ENCODE measurements around the gene JADE1. TPM values are rescaled to one million over a fixed set of nuclear protein-coding genes. Genes with fewer than 3 reads are reported as not detected.

JADE1 gene
- total and polyA plus RNA-seq, 9 of the 15 experiments (the other 6 are each of a cell fraction or from before 2014, with no cell fraction given): 8.3 to 37.9 (median 24.4) TPM

GRCh38 chr4:128810871-128811570 lies 1.5 kb downstream of the JADE1 start (continued):
- TF ChIP-seq ETS1 (conservative IDR thresholded peaks at IDR 0.05; ENCODE audit: control insufficient read depth, low read depth, low read length): 0 out of 2 replicates have a peak, but pooled peaks have one; percentile 34
- TF ChIP-seq MXI1 (IDR thresholded peaks at IDR 0.05; ENCODE audit: low read depth, low read length): peak; percentile 55; the same call in 1 of the 2 replicates
- no peak for TF ChIP-seq RBM17 (IDR thresholded peaks at IDR 0.05; ENCODE audit: borderline replicate concordance, low read depth, low read length)
- TF ChIP-seq ZNF212 (CRISPR knock-in tag; IDR thresholded peaks at IDR 0.05): no peak
- TF ChIP-seq CCNT2 (IDR thresholded peaks at IDR 0.05; ENCODE audit: borderline replicate concordance, extremely low read depth, insufficient read length, low read depth, low read length): peak; percentile 83

GRCh38 chr4:128811571-128812441 lies 2.3 kb downstream of the JADE1 start:
- Histone ChIP-seq H3K9ac (ENCODE audit: insufficient read depth in 1 of 2, low read depth in 2 of 2, low read length in 2 of 2) (peak overlapping the region; percentile 98 to 99), H3K27me3 (ENCODE audit: control insufficient read depth in 2 of 2, insufficient read depth in 2 of 2, low read length in 2 of 2) (no peaks in the 10 kb centered on the region), H3K4me1 (replicated peaks in 1 of 2; ENCODE audit: control insufficient read depth in 2 of 2, insufficient read depth in 2 of 2, low read length in 2 of 2) (peaks cover 15 to 21% of the 10 kb centered on the region in 2 experiments; a peak in 4 of 5 replicates), H3K79me2 (ENCODE audit: control insufficient read depth, insufficient read depth, low read length) (peaks cover 63% of the 10 kb centered on the region), H3K4me2 (ENCODE audit: insufficient read depth, low read length) (peak overlapping the region; percentile 98; the same call in 1 of the 2 replicates), H2AFZ (ENCODE audit: low read depth, low read length) (peak overlapping the region; percentile 71), H4K20me1 (replicated peaks; ENCODE audit: control insufficient read depth, insufficient read depth, low read length) (no peaks in the 10 kb centered on the region; the same call in 1 of the 2 replicates), H3K9me3 (replicated peaks; ENCODE audit: control insufficient read depth, insufficient read depth, low read depth, low read length) (no peaks in the 10 kb centered on the region), H3K4me3 (peak overlapping the region; percentile 93), H3K9me1 (ENCODE audit: control insufficient read depth, insufficient read depth, low read length) (no peaks in the 10 kb centered on the region), H3K36me3 (ENCODE audit: control insufficient read depth, insufficient read depth, low read length) (peaks cover 12% of the 10 kb centered on the region; the same call in 2 of the 3 replicates), H3K27ac (ENCODE audit: extremely low read depth, low read depth, low read length) (peak overlapping the region; percentile 99)
- DNase-seq (ENCODE audit: extremely low read depth in 1 of 4, low spot score in 3 of 4) (peak; percentile 69 to 94 (median 81)), FAIRE-seq (no peak), ATAC-seq (peak; percentile 71)
- POLR2A ChIA-PET: interaction anchor here (0.6 to 3.9 kb wide), 25 partner anchors 9 to 1630 kb away, joined by 3 to 21 read pairs (median 4); no protein-coding TSS in a partner anchor
- in situ Hi-C loops (cut with MboI) (no loop called here), intact Hi-C loops (cut with micrococcal nuclease) (loop anchor here (5.0 kb wide), 3 partner anchors 50 to 525 kb away; partner anchors contain the start of genes C4orf33 and PGRMC2)
- BruUV-seq (replicated peaks): no TSS peak
- CTCF ChIA-PET (ENCODE audit: low intra/inter-chr PET ratio): no interaction called here
- WGBS (ENCODE audit: insufficient coverage, low coverage, missing lambda C conversion rate): 2% methylated on average over 35 of the region's 123 CpGs
- peak; percentile 9 for TF ChIP-seq NFYB (IDR thresholded peaks at IDR 0.05; ENCODE audit: extremely low read depth, insufficient read length)
- TF ChIP-seq PTRF (tag; IDR thresholded peaks at IDR 0.05): no peak
- no peak for TF ChIP-seq IFI16 (CRISPR knock-in tag; IDR thresholded peaks at IDR 0.05)
- TF ChIP-seq ZNF695 (CRISPR knock-in tag; IDR thresholded peaks at IDR 0.05): no peak
- no peak for TF ChIP-seq SMC3 (conservative IDR thresholded peaks at IDR 0.05; ENCODE audit: insufficient read depth, low read depth, low read length)
- TF ChIP-seq GATAD2B (IDR thresholded peaks at IDR 0.05; ENCODE audit: borderline replicate concordance): peak; percentile 87; the same call in 1 of the 2 replicates
- TF ChIP-seq ELK1 (CRISPR knock-in tag; IDR thresholded peaks at IDR 0.05): no peak
- peak; percentile 20 for TF ChIP-seq RNF2 (IDR thresholded peaks at IDR 0.05)
- no peak for TF ChIP-seq ZNF75A (CRISPR knock-in tag; IDR thresholded peaks at IDR 0.05)
- TF ChIP-seq MIER1 (IDR thresholded peaks at IDR 0.05; ENCODE audit: low read depth): no peak
- no peak for TF ChIP-seq RBM15 (IDR thresholded peaks at IDR 0.05; ENCODE audit: insufficient read depth, low read length)
- TF ChIP-seq SMAD2 (IDR thresholded peaks at IDR 0.05; ENCODE audit: low read depth, low read length): no peak

All from K562 (cell line).